Mucosa of descending colon (tissue), 3 donors: ENCODE data around the gene SLF2. TPM values are rescaled to one million over a fixed set of nuclear protein-coding genes. Genes with fewer than 3 reads are reported as not detected.

Experiments
- ATAC-seq: fragments of 200-7000 bp; cut with Tn5 transposase; one replicate; pipeline ENCODE4 v1.9.1; 2020; ENCODE audit warnings: mild to moderate bottlenecking, moderate library complexity
- DNase-seq, 3 donors: peaks; one replicate each; pipeline ENCODE4 v3.0.0-alpha.2; 2020
- H3K36me3 ChIP-seq: fragments of 200-600 bp; one replicate; pipeline ENCODE4 v1.8.0; 2021; ENCODE audit warnings: low read depth, mild to moderate bottlenecking
- H3K4me1 ChIP-seq: fragments of 200-600 bp; one replicate; pipeline ENCODE4 v1.8.0; 2021; ENCODE audit warnings: low read depth, mild to moderate bottlenecking
- H3K4me3 ChIP-seq: fragments of 200-600 bp; one replicate; pipeline ENCODE4 v1.8.0; 2021; ENCODE audit warnings: mild to moderate bottlenecking
- H3K9me3 ChIP-seq: fragments of 200-600 bp; one replicate; pipeline ENCODE4 v1.8.0; 2021; ENCODE audit warnings: mild to moderate bottlenecking
- intact Hi-C, 2 donors: fragments of 100-400 bp; cut with DNase I in 1 of 2; cut with micrococcal nuclease in 1 of 2; formaldehyde crosslinking; loops; one replicate each; pipeline versions ENCODE4 v1.11.0 to v1.11.1; 2022; cut with DNase I, micrococcal nuclease
- total RNA-seq, 3 donors: library from RNA; stranded (reverse); fragmentation: NEBNext Ultra II Directional in 2 of 3; extraction: Animal tissue kit (Norgen Biotek cat#: 25700) in 2 of 3; gene quantifications; one replicate each; pipeline versions ENCODE4 v1.2.1 to v1.2.4, GENCODE V29; 2021 to 2023
- TF ChIP-seq, protein P1 (sequence below): fragments of 200-600 bp; IDR thresholded peaks from one replicate; pipeline ENCODE4 v1.8.0; 2022; ENCODE audit warnings: antibody characterized with exemption, mild to moderate bottlenecking
- donor health status: DM: no; HTN: no; CAD: no; lungs with moderate emphysema.
- donor health status: DM: no; HTN: no; CAD: no.
- donor health status: DM: no; HTN: yes; CAD: no.

SLF2 gene
- total RNA-seq, 3 donors from 2014 or later, result 23.0 to 31.1 (median 27.5) TPM

DNA sequence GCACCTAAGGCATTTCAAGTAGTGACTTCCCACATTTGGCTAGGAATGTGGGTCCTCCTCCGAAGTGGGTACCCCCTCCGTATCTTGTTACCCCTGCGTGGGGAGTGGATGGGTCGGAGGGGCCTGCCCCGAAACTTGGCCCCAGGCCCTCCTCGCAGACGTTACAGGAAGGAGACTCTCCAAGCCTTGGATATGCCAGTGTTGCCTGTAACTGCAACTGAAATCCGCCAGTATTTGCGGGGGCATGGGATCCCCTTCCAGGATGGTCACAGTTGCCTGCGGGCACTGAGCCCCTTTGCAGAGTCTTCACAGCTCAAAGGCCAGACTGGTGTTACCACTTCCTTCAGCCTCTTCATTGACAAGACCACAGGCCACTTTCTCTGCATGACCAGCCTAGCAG, 75.4 kb downstream of the SLF2 start:
- no peaks in the 10 kb centered on the region for H3K9me3 ChIP-seq
- H3K4me3 ChIP-seq, result no peak overlapping the region
- TF ChIP-seq, protein P1, sequence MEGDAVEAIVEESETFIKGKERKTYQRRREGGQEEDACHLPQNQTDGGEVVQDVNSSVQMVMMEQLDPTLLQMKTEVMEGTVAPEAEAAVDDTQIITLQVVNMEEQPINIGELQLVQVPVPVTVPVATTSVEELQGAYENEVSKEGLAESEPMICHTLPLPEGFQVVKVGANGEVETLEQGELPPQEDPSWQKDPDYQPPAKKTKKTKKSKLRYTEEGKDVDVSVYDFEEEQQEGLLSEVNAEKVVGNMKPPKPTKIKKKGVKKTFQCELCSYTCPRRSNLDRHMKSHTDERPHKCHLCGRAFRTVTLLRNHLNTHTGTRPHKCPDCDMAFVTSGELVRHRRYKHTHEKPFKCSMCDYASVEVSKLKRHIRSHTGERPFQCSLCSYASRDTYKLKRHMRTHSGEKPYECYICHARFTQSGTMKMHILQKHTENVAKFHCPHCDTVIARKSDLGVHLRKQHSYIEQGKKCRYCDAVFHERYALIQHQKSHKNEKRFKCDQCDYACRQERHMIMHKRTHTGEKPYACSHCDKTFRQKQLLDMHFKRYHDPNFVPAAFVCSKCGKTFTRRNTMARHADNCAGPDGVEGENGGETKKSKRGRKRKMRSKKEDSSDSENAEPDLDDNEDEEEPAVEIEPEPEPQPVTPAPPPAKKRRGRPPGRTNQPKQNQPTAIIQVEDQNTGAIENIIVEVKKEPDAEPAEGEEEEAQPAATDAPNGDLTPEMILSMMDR, result no peak
- no peak for DNase-seq
- H3K36me3 ChIP-seq, result no peaks in the 10 kb centered on the region
- ATAC-seq, result no peak
- peaks cover 23% of the 10 kb centered on the region for H3K4me1 ChIP-seq
- intact Hi-C loops, result no loop called here

DNA sequence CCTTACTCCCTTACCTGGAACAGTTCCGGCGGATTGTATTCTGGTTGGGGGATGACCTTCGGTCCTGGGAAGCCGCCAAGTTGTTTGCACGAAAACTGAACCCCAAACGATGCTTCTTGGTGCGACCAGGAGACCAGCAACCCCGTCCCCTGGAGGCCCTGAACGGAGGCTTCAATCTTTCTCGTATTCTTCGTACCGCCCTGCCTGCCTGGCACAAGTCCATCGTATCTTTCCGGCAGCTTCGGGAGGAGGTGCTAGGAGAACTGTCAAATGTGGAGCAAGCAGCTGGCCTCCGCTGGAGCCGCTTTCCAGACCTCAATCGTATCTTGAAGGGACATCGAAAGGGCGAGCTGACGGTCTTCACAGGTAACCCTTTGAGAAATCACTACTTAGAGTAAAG, 76.3 kb downstream of the SLF2 start:
- Histone ChIP-seq H3K36me3 (no peaks in the 10 kb centered on the region), H3K9me3 (no peaks in the 10 kb centered on the region), H3K4me1 (peaks cover 23% of the 10 kb centered on the region), H3K4me3 (no peak overlapping the region)
- intact Hi-C loops, result no loop called here
- ATAC-seq (no peak), DNase-seq (peak in 1 of 3 donors; percentile 40)
- TF ChIP-seq, protein P1, result no peak

DNA sequence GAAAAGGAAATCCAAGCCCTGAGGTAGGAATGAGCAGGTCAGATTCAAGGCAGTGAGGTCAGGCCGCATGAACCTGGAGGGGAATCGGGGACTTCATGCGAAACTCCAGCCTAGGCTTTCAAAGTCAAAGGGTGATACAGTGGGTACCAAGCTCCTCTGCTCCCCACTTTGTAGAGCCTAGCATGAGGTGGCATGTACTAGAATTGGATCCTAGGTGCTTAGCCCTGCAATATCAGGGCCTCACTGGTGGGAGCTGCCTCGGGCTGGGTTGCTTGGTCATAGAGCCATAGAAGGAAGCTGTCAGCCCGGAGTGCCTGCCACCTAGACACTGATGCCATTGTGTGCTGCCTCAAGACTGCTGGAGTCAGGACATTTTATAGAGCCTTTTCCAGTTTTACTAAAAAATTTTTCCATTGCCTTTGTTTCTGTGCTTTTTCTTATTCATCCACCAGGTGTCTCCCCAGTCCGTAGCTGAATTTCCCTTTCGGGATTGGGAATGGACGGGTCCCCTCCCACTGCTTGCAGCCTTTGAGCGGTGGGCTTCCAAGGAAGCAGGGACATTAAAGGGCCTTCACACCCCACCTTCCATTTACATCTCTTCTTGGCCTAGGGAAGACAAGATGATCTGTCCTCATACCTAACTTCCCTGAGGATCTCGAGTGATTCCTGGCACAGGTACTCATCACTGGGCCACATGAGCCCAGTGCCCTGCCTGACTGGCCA, 81.4 kb downstream of the SLF2 start:
- DNase-seq (no peak), ATAC-seq (no peak)
- no peak overlapping the region for H3K4me3 ChIP-seq
- no peaks in the 10 kb centered on the region for H3K36me3 ChIP-seq
- intact Hi-C loops, result no loop called here
- H3K4me1 ChIP-seq, result peaks cover 9% of the 10 kb centered on the region
- no peaks in the 10 kb centered on the region for H3K9me3 ChIP-seq
- TF ChIP-seq, protein P1, result peak; percentile 16

DNA sequence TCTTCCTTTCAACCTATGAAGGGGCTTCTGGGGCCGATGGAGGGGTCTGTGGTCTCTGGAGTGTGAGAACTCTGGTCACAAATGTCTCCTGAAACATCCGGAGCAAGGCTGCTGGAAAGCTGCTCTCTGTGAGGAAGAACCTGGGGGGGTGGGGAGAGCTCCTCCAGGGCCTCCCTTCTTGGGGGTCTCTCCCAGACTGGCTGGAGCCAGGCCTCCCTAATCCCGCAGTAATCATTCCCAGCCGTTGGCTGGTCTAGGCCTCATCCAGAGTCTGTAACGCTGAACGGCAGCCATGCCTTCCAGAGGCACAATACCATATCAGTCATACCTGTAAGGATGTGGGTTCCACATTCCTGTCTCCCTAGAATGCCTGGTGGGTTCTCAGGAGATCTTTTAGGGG, 82.4 kb downstream of the SLF2 start:
- ATAC-seq (no peak), DNase-seq (no peak)
- intact Hi-C loops, result no loop called here
- Histone ChIP-seq H3K4me3 (no peak overlapping the region), H3K9me3 (no peaks in the 10 kb centered on the region), H3K36me3 (no peaks in the 10 kb centered on the region), H3K4me1 (peaks cover 9% of the 10 kb centered on the region)
- TF ChIP-seq, protein P1, result no peak

DNA sequence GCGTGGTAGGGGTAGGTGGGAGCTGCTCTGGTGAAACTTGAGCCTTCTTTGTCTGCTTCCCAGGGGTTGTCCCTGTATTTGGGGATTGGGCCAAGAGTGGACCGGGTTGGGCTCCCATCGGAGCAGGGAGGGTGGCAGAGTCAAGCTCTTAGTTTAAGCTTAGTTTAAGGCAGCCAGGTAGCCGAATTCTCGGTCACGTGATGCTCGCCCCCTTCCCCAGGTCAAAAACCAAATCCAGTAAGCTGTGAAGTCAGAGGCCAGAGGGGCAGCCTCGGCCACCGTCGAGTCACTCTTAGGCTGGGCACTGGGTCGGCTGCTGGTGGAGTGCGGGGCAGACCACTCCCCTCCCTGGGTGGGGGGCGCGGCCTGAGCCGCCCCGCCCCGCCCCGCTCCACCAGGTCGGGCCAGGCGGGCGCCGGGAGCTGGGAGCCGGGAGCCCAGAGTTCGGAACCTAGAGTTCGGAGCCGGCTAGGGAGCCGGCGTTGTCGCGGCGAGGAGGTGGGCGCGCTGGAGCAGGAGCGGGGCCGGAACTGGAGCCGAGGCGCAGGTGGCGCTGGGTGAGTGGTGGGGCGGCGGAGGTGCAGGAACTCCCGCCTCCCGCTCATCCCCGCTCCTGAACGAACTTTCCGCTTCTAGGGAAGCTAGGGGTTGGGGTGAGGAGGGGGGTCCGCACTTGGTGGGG, 84.1 kb downstream of the SLF2 start:
- TF ChIP-seq, protein P1, result no peak
- DNase-seq (peak; percentile 59 to 74 (median 71)), ATAC-seq (peak; percentile 29)
- Histone ChIP-seq H3K36me3 (no peaks in the 10 kb centered on the region), H3K4me1 (peaks cover 16% of the 10 kb centered on the region), H3K4me3 (peak overlapping the region; percentile 68), H3K9me3 (no peaks in the 10 kb centered on the region)
- intact Hi-C loops, result no loop called here
